ENCODE measurements around the gene KRT36. TPM values are rescaled to one million over a fixed set of nuclear protein-coding genes. Genes with fewer than 3 reads are reported as not detected.

KRT36 gene
- total RNA-seq, 4 donors from 2014 or later: not detected

GRCh38 chr17:41522301-41523224 is 32.9 kb upstream of the KRT36 start:
- H3K27me3 ChIP-seq: no peaks in the 10 kb centered on the region
- no peaks in the 10 kb centered on the region for H3K36me3 ChIP-seq
- H3K4me3 ChIP-seq: no peak overlapping the region
- DNase-seq: no peak
- no peaks in the 10 kb centered on the region for H3K9me3 ChIP-seq
- intact Hi-C loops (cut with DNase I; ENCODE audit: low total_unique reads): no loop called here
- TF ChIP-seq, protein P1, sequence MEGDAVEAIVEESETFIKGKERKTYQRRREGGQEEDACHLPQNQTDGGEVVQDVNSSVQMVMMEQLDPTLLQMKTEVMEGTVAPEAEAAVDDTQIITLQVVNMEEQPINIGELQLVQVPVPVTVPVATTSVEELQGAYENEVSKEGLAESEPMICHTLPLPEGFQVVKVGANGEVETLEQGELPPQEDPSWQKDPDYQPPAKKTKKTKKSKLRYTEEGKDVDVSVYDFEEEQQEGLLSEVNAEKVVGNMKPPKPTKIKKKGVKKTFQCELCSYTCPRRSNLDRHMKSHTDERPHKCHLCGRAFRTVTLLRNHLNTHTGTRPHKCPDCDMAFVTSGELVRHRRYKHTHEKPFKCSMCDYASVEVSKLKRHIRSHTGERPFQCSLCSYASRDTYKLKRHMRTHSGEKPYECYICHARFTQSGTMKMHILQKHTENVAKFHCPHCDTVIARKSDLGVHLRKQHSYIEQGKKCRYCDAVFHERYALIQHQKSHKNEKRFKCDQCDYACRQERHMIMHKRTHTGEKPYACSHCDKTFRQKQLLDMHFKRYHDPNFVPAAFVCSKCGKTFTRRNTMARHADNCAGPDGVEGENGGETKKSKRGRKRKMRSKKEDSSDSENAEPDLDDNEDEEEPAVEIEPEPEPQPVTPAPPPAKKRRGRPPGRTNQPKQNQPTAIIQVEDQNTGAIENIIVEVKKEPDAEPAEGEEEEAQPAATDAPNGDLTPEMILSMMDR (IDR thresholded peaks at IDR 0.05): no peak
- TF ChIP-seq POLR2A (IDR thresholded peaks at IDR 0.05): no peak
- H3K4me1 ChIP-seq: no peaks in the 10 kb centered on the region
- no peak overlapping the region for H3K27ac ChIP-seq

DNA sequence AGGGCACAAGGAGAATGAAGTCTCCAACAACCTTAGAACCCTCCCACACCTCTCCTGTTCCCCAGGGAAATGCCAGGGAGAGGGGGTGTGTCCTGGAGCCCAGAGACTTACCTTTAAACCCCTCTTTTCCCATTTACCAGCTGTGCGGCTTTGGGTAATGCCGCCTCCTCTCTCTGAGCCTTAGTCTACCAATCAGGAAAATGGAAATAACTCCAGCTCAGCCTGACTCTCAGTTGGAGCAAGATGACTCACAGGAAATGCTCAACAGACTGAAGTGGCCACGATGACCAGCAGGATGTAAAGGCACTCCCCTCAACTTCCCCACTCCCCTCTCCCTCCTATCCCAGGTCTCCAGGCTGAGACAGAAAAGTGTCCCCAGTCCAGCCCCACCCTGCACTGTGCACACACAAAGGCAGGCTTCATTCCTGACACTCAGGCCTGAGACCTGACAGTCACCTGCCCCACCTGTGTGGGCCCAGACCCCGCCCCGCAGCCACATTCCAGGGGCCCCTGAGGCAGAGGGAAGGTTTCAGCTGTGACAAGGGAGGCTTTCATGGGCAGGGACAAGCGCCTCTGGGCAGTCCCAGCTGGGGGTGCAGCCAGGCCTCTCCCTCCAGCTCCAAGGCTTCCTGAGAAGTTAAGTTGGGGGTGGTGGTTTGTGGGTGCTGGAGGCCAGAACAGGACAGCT is 32.0 kb upstream of the KRT36 start:
- intact Hi-C loops (cut with DNase I; ENCODE audit: low total_unique reads): no loop called here
- Histone ChIP-seq H3K27ac (no peak overlapping the region), H3K4me3 (no peak overlapping the region), H3K27me3 (no peaks in the 10 kb centered on the region), H3K36me3 (no peaks in the 10 kb centered on the region), H3K4me1 (no peaks in the 10 kb centered on the region), H3K9me3 (no peaks in the 10 kb centered on the region)
- no peak for DNase-seq
- TF ChIP-seq, protein P1 (IDR thresholded peaks at IDR 0.05): no peak

GRCh38 chr17:41520821-41521521 is 31.3 kb upstream of the KRT36 start:
- H3K9me3 ChIP-seq: no peaks in the 10 kb centered on the region
- H3K4me1 ChIP-seq: no peaks in the 10 kb centered on the region
- no peaks in the 10 kb centered on the region for H3K36me3 ChIP-seq
- H3K4me3 ChIP-seq: no peak overlapping the region
- no peak overlapping the region for H3K27ac ChIP-seq
- TF ChIP-seq, protein P1 (IDR thresholded peaks at IDR 0.05): no peak
- TF ChIP-seq POLR2A (IDR thresholded peaks at IDR 0.05): no peak
- DNase-seq: no peak
- intact Hi-C loops (cut with DNase I; ENCODE audit: low total_unique reads): no loop called here
- no peaks in the 10 kb centered on the region for H3K27me3 ChIP-seq

GRCh38 chr17:41519501-41520224 is 30.0 kb upstream of the KRT36 start:
- no peak overlapping the region for H3K27ac ChIP-seq
- H3K27me3 ChIP-seq: no peaks in the 10 kb centered on the region
- no peaks in the 10 kb centered on the region for H3K4me1 ChIP-seq
- H3K36me3 ChIP-seq: no peaks in the 10 kb centered on the region
- H3K9me3 ChIP-seq: no peaks in the 10 kb centered on the region
- H3K4me3 ChIP-seq: no peak overlapping the region
- intact Hi-C loops (cut with DNase I; ENCODE audit: low total_unique reads): no loop called here
- DNase-seq: no peak
- TF ChIP-seq, protein P1 (IDR thresholded peaks at IDR 0.05): no peak

Measured in uterus (tissue), 4 donors.